Lung microvascular endothelial cell (primary cell): Measurements from ENCODE around the gene POLR1H. TPM values are rescaled to one million over a fixed set of nuclear protein-coding genes. Genes with fewer than 3 reads are reported as not detected.
A peak's percentile ranks its signal among the peaks of the same experiment; 100 is the strongest.
"Not testable (repeated sequence)": the region's sequence is repeated elsewhere in the genome, so short reads cannot be mapped to it uniquely, and the experiment has no call there.

Experiments used
- DNase-seq, 2 donors: peaks; one replicate each; pipeline versions ENCODE4 v3.0.0 to v3.0.0-alpha.2; 2010; ENCODE audit warnings: low read depth in 2 of 2
- total RNA-seq: library from RNA; depleted of rRNA; stranded (reverse); fragments of >200 nt; gene quantifications from 2 replicates; pipeline ENCODE4 v1.2.1, GENCODE V29; 2014

Gene POLR1H, protein sequence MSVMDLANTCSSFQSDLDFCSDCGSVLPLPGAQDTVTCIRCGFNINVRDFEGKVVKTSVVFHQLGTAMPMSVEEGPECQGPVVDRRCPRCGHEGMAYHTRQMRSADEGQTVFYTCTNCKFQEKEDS
- total RNA-seq: 31.9 and 32.7 TPM in 2 replicates

DNA sequence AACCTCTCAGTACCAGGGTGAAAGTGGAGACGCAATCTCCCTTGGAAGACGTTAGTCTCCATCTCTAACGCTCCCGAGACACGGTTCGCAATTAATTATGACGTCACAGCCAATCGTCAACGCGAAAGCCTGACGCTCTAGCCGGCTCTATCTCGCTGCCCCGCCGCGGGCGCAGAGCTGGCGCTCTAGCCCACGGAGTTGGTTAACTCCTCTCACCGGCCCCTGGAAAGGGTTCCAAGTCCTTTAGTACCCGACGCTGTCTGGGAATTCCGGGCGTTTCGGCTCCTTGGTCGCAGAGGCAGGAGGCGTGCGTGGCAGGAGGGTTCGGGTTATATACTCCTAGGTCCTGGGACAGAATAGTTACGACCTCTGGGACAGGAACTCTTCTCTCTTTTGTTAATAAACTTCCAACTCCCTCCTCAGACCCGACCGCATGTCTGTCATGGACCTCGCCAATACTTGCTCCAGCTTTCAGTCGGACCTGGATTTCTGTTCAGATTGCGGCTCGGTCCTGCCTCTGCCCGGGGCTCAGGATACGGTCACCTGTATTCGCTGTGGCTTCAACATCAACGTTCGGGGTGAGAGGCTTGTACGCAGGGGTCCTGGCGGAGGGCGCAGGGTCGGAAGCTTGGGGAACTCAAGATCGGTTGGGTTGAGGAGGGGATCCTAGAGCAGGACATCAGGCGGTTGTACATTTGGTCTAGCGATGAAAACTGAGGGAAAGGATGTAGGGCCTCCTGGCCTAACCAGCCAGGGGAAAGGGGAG, at the start of gene POLR1H:
POLR1H (plus strand) TSS at position 174 of the 766 bp plus-strand sequence; CDS start at position 434, 260 bp downstream.
- peak; percentile 94 to 97 for DNase-seq

DNA sequence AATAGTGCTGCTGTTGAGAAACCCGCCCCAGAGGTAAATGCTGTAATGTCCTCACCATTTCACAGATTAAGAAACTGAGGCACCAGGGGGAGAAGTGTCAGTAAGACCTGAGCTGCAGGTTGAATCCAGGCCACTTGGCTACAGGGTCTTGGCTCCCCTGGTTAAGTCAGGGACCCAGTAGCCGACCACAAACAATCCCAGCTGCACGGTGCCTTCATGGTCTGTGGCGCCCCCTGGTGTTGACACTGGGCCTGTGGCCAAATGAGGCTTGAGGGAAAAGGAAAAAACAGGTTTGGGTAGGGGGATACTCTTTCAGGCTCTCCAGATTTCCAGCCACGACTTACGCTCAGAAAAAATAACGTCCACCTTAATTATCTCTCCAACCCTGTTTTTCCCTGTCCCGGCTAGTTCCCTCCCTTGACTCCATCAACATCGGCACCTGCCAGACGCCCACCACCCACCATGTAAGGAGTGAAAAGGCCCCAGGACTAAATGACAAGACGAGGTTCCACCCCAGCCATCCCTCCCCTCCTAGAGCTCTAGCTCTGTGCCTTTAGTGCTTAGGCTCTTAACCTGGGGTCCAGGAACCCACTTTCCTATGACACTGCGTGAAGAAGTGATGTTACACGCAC, 47.7 kb upstream of the POLR1H start:
- peak; percentile 9 to 42 for DNase-seq

DNA sequence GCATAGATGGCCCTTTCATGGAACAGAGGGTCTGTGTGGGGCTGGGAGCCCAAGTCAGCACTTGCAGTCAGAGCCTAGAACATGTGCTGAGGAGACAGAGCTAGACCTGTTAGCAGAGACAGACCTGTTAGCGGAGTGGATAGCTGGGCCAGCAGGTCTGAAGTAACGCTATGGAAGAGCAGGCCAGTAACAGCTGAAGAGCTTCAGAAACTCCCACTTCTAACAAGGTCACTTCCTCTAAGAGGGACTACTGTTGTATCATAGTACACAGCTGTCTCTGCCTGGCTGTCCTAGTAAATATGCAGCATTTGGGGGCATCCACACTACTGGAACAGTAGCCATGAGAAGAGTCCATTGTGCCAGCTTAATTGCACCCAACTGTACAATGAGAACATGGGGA, 41.2 kb upstream of the POLR1H start:
- no peak for DNase-seq

DNA sequence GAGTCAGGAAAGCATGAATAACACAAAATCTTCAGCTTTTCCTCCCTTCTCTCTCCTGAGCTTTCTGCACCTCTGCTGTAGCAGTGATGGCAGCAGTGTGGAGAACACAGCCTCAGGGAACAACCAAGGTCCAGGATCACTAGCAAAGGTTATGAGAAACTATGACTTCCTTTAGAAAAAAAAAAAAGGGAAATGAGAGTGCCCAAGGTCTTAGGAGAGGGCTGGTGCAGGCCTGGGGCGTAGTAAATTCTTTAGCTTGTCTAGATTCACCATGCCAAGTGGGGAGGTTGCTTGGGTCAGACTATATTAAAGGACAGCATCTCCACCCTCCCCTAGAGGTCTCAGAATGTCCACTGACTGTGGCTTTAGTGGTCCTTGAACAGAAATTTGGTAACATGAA, 40.4 kb upstream of the POLR1H start:
- DNase-seq: no peak

DNA sequence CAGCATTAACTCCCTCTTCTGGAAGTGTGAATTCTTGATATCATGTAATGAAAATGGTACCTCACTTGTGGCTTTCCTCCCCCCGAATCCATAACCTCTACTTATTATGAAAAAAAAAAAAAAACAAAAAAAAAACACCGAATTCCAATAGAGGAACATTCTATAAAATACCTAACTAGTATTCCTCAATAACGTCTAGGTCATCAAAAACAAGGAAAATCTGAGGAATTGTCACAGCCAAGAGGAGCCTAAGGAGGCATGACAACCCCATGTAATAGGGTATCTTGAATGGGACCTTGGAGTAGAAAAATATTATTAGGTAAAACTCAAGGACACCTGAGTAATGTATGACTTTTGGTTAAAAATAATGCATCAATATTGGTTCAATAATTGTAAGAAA, 38.9 kb upstream of the POLR1H start:
- DNase-seq: no peak

DNA sequence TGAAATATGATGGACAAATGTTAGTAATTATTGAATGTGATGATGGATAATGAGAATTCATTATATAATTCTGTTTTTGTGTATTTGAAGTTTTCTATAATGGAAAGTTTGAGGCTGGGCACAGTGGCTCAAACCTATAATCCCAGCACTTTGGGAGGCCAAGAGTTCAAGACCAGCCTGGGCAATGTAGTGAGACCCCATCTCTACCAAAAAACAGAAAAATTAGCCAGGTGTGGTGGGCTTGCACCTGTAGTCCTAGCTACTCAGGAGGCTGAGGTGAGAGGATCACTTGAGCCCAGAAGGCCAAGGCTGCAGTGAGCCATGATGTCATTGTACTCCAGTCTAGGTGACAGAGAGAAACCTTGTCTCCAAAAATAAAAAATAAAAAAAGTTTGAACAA, 38.4 kb upstream of the POLR1H start:
- DNase-seq: not testable (repeated sequence)

DNA sequence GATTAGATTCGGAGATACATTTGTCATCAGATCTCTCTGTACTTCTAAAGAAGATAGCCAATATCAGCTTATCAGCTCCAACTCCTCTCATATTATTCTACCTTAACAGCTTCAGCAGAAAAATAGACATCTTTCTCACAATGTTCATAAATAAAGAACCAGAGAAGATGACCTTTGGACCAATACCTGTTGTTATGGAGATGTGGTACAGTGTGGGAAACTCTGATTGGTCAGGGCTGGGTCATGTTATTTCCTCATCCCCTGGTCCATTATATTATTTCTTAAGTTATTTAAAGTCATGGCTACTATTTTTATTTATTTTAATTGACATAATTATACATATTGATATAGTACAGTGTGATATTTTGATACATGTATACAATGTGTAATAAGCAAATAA, 35.9 kb upstream of the POLR1H start:
- DNase-seq: no peak

DNA sequence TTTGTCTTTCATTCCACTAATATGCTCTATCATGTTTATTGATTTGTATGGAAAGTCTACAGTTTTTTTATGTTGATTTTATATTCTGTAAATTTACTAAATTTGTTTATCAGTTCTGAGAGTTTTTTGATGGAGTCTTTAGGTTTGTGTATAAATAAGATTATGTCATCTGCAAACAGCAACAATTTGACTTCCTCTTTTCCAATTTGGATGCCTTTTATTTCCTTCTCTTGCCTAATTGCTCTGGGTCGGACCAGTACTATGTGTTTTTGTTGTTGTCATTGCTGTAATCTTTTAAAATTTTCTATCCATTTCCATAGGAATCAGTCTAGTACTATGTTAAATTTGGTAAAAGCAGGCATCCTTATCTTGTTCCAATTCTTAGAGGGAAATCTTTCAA, 31.5 kb upstream of the POLR1H start:
- no peak for DNase-seq

DNA sequence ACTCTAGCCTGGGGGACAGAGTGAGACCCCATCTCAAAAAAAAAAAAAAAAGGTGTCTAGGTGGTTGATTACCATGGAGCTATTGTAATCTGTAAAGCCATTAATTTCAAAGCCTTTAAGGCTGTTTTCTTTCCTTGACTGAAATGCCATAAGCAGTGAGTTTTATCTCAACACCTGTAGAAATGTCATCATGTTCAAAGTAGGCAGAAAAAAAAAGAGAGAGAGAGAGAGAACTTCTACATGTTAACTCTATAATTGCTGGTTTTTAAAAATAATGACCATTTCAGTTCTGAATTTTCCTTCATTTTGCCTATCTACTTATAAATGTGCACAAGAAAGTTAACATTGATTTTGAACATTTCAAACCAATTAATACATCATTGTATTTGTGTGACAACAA, 29.7 kb upstream of the POLR1H start:
- no peak for DNase-seq

DNA sequence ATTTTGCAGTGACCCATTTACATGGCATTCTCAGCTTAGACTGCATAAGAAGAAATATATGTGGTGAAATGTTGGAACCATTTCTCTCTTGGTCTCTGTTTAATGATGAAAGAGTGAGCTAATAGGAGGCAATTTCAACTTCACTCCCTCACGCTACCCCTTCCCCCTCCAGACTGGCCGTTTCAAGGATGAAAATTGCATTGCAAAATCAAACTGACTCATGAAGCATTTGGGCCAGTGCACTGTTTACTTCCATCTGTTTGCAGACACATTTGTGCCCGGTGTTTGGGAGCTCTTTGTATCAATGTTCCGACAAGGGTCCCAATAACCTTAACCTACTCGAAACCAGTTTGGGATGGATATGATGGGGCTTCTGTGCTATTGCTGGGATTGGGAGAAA, 27.6 kb upstream of the POLR1H start:
- DNase-seq: not testable (repeated sequence)

DNA sequence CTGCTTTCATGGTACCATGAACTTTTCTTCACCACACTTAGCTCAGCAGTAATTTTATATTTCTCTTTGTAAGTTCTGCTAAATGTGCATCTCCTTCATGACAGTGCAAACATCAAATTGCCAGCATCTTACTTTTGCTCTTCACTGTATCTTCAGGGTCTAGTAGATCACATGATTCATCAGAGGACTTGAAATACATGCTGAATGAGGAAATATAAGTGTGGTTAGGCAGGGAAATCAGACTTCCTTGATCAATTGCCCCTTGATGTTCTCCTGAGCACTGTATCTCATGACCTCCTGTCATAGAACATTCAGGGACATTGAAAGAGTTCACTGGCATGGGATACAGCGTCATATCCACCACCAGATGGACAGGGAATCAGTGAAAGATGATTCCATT, 25.3 kb upstream of the POLR1H start:
- DNase-seq: no peak

DNA sequence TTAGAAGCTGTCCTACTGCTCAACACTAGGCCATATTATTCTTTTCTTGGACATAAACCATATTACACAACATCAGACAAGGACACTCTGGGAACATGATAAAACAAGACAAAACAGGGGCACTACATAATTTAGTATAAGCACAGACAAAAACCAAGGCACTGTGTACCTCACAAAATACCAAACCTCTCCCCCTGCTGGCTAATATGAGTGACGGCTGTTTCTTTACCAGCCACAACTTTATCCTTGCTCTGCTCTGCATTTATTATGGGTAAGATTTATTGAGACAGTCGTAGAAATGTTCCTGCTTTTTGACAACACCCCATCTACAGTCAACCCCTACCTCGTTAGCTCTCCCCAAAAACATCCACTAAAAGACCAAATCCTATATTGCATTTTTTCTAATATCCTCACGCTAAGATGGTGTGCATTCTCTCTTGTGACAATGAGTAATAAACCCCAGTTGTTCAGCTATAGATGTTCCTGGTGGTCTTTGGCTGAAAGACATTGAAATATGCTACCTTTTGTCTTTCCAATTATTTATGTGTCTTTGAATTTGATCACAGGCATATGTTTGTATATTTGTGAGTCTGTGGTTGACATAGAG, 23.8 kb upstream of the POLR1H start:
- peak; percentile 17 to 36 for DNase-seq

DNA sequence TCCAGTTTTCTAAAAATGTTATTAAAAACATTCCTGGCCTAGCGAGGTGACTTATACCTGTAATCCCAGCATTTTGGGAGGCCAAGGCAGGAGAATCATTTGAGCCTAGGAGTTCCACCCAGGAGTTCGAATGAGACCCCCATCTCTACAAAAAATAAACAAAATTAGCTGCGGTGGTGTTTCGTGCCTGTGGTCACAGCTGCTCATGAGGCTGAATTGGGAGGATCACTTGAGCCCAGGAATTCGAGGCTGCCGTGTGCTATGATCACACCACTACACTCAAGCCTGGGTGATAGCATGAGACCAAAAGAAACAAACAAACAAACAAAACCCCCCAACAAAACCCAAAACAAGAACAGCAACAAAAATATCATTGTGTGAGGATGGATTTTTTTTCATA, 19.8 kb upstream of the POLR1H start:
- no peak for DNase-seq

DNA sequence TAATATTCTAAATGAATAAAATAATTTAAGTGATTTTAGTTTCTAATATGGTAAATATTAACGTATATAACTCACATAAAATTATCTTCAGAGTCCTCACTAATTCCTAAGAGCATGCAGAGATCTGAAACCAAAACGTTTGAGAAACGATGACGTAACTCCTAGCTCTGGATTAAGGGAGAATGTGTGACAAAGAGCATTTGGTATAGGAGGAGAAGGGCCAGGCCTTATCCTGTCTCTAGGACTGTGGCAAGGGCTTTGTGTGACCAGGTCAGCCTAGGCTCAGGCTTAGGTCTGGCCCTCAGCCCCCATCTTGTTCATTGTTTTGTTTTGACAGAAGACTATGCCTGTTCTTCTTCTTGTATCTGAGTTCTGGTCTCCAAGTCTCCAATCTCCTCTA, 19.2 kb upstream of the POLR1H start:
- no peak for DNase-seq

DNA sequence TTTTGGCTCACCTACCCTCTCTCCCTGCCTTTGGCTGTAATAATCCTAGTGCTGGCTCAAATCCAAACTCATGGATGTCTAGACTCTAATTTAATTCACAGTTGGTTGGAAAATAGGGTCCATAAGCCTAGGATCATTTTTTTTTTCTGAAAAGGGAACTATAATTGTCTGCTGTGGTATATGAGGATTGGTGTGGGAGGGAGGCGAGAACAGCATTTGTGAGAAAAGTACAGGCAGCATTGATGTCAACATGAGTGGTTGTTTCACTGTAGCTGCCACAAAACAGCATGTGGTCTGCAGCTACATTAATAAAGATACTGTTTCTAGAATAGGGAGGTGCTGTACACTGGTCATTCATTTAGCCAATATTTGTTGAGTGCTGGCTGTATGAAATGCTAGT, 18.6 kb upstream of the POLR1H start:
- no peak for DNase-seq

DNA sequence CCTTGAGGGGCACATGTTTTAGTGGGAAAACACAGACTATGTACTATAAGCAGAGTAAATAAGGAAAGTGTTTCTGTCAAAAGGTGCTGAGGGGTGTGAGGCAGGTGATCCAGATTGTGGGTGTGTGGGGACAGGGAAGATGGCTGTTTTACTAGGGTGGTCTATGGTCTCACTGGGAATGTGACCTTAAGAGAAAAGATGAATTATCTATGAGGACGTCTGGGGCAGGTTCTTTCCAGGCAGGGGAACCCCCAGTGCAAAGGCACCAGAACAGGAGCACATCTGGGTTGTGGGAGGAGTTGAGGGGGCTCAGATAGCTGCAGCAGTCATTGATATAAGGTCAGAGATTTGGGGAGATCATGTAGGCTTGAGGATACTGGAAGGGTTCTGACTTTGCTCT, 18.2 kb upstream of the POLR1H start:
- DNase-seq: no peak

DNA sequence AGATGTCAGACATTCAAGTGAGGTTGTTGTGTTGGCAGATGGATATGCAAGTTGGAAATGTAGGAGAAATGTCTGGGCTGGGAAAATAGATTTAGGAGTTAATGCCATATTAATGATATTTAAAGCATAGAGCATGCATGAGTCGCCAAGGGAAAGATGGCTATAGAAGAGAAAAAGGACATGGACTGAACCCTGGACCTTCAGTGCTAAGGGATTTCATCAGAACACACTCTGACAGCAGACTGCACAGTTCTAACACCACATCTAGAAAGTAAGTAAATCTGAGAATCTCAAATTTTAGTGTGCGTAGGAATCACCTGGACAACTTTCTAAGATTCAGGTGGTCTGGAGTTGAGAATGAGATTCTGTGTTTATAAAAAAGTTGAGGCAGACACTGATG, 17.3 kb upstream of the POLR1H start:
- no peak for DNase-seq

DNA sequence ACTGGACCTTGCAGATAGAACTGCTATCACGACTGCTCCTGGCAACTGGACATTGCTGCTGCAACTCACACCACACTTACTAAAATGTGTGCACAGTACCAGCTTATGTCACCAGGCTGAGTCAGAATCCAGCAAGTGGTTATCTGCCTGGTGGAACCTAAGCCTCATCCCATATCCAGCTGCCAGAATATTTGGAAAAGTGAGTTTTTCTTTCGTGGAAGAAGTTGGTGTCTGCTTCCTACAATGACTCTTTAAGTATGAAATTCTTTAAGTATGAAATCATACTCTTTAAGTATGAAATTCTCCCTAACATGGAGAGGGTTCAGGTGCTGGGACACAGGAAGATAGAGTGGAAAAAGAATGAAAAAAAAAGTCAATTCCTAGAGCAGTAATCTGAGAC, 16.4 kb upstream of the POLR1H start:
- peak in 1 of 2 donors; percentile 10 for DNase-seq

DNA sequence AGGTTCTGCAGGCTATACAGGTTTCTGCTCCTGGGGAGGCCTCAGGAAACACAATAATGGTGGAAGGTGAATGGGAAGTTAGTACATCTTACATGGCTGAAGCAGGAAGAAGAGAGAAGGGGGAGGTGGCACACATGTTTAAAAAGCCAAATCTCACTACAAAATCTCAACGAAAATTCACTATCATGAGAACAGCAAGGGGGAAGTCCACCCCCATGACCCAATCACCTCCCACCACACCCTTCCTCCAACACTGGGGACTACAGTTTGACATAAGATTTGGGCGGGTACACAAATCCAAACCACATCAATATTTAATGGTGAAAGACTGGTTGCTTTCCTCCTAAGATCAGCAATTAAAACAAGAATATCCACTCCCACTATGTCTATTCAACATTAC, 13.8 kb upstream of the POLR1H start:
- no peak for DNase-seq

DNA sequence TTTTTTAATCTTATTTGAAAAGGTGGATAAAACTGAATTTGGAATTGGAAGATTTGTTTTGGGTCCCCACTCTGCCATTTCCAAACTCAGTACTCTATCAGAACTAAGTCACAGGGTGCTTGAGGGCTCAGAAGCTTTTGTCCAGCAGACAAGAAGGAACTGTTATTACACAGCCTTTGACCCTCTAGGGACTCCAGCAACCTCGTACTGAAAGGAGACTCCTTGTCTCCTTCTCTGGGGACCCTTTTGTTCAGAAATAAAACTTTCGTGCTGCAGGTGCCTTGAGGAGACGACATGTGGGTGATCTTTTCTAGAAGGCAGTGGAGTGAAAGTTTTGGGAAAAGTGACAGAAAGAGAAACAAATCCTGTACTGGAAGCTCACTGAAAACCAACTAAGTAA, 7.4 kb upstream of the POLR1H start:
- DNase-seq: no peak

DNA sequence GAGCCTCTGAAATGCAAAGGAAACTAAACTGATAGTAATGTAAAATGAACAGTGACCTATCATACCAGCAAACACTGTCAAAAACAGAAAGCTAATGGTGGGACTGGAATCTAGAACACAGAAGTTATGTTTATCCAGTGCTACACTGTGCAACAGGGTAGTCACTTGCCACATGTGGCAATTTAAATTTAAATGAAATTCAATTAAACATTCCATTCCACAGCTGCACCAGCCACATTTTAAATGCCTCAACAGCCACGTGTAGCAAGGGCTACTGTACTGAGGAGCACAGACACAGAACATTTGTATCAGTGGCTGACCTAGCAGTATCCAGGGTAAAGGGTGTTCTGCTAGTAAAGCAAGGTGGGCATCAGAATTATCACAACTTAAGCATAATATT, 5.6 kb upstream of the POLR1H start:
- no peak for DNase-seq

DNA sequence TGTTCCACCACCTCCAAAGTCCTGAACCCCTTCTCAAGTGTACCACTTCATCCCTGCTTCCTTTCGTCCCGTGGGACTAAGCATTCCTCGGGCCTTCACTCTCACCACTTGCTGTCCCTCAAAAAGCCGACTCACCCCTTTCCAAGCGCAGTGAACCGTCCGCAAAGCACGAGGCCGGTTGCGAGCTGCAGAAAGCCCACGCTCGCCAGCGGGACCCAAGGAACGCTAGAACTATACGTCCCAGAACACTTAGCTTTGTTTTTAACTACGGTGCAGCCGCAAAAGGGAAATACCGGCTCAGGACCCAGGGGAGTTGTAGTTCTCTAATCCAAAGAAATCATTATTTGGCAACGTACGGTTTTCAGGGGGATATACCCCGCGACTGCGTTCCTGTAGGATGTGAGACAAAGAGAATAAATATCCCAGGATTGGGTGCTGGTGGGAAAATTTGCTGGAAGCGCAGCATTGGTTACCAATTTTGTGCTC, 416 bp upstream of the POLR1H start:
- peak; percentile 45 to 53 for DNase-seq
